Trophoblast cell (in vitro differentiated cells and primary cell): ENCODE measurements around the gene INTS4.
"Not testable (repeated sequence)": the region's sequence is repeated elsewhere in the genome, so short reads cannot be mapped to it uniquely, and the experiment has no call there.

Experiments
- DNase-seq, 2 donors: peaks; one replicate each; pipeline ENCODE4 v3.0.0-alpha.2; 2016
- H2AFZ ChIP-seq: 2 replicates; pipeline ENCODE4 v1.6.1; 2013; ENCODE audit warnings: low read length, moderate library complexity, mild to moderate bottlenecking; ENCODE audit not compliant: insufficient read depth, poor library complexity
- H2AK5ac ChIP-seq: 2 replicates; pipeline ENCODE4 v1.6.1; 2013; ENCODE audit warnings: mild to moderate bottlenecking, low read length
- H2BK120ac ChIP-seq: 2 replicates; pipeline ENCODE4 v1.6.1; 2013; ENCODE audit warnings: low read length, mild to moderate bottlenecking, moderate library complexity; ENCODE audit not compliant: insufficient read depth, poor library complexity
- H2BK12ac ChIP-seq: 2 replicates; pipeline ENCODE4 v1.6.1; 2013; ENCODE audit warnings: mild to moderate bottlenecking, low read length, moderate library complexity
- H2BK5ac ChIP-seq: 2 replicates; pipeline ENCODE4 v1.6.1; 2013; ENCODE audit warnings: low read length, low read depth, moderate library complexity, mild to moderate bottlenecking; ENCODE audit not compliant: poor library complexity
- H3K14ac ChIP-seq: 2 replicates; pipeline ENCODE4 v1.6.1; 2013; ENCODE audit warnings: mild to moderate bottlenecking, low read length
- H3K18ac ChIP-seq: 2 replicates; pipeline ENCODE4 v1.6.1; 2013; ENCODE audit warnings: mild to moderate bottlenecking, low read length
- H3K23ac ChIP-seq: 2 replicates; pipeline ENCODE4 v1.6.1; 2013; ENCODE audit warnings: low read length
- H3K27ac ChIP-seq: 2 replicates; pipeline ENCODE4 v1.5.1; 2013; ENCODE audit warnings: low read depth, mild to moderate bottlenecking, inconsistent platforms, low read length, moderate library complexity
- H3K27me3 ChIP-seq: 2 replicates; pipeline ENCODE4 v1.6.1; 2013; ENCODE audit warnings: inconsistent platforms, mild to moderate bottlenecking, low read length, moderate library complexity; ENCODE audit not compliant: insufficient read depth
- H3K36me3 ChIP-seq, 2 experiments: 1 replicate in 1 of 2; 2 replicates in 1 of 2; pipeline ENCODE4 v1.6.1; 2013; ENCODE audit warnings: low read length in 2 of 2, mild to moderate bottlenecking in 2 of 2, moderate library complexity in 1 of 2; ENCODE audit not compliant: insufficient read depth in 2 of 2, control insufficient read depth in 1 of 2
- H3K4ac ChIP-seq: 2 replicates; pipeline ENCODE4 v1.6.1; 2013; ENCODE audit warnings: low read depth, mild to moderate bottlenecking, low read length, moderate library complexity
- H3K4me1 ChIP-seq, 2 experiments: 1 replicate in 1 of 2; 2 replicates in 1 of 2; pipeline ENCODE4 v1.6.1; 2013; ENCODE audit warnings: low read length in 2 of 2, mild to moderate bottlenecking in 2 of 2, moderate library complexity in 1 of 2; ENCODE audit not compliant: insufficient read depth in 2 of 2, control insufficient read depth in 1 of 2
- H3K4me2 ChIP-seq: 2 replicates; pipeline ENCODE4 v1.6.1; 2013; ENCODE audit warnings: inconsistent platforms, mild to moderate bottlenecking, low read length, moderate library complexity
- H3K4me3 ChIP-seq: 2 replicates; pipeline ENCODE4 v1.5.1; 2013; ENCODE audit warnings: mild to moderate bottlenecking, low read depth, low read length, inconsistent platforms
- H3K79me1 ChIP-seq: one replicate; pipeline ENCODE4 v1.6.1; 2013; ENCODE audit warnings: low read length
- H3K79me2 ChIP-seq: 2 replicates; pipeline ENCODE4 v1.6.1; 2013; ENCODE audit warnings: low read length, mild to moderate bottlenecking; ENCODE audit not compliant: control insufficient read depth, insufficient read depth, poor library complexity
- H3K9ac ChIP-seq: 2 replicates; pipeline ENCODE4 v1.6.1; 2013; ENCODE audit warnings: mild to moderate bottlenecking, low read length
- H3K9me3 ChIP-seq: 2 replicates; pipeline ENCODE4 v1.6.1; 2013; ENCODE audit warnings: low read depth, mild to moderate bottlenecking, control low read depth, inconsistent platforms, low read length; ENCODE audit not compliant: insufficient read depth
- H4K12ac ChIP-seq: 2 replicates; pipeline ENCODE4 v1.6.1; 2013; ENCODE audit warnings: low read depth, mild to moderate bottlenecking, low read length, moderate library complexity
- H4K8ac ChIP-seq: 2 replicates; pipeline ENCODE4 v1.6.1; 2013; ENCODE audit warnings: low read depth, mild to moderate bottlenecking, low read length, moderate library complexity
- H4K91ac ChIP-seq: one replicate; pipeline ENCODE4 v1.6.1; 2013; ENCODE audit warnings: low read depth, mild to moderate bottlenecking, low read length, moderate library complexity
- WGBS: extraction: QIAGEN DNeasy Blood & Tissue Kit; methylation state at CpG from one replicate; pipeline ENCODE4 v1.1.7; 2013; ENCODE audit warnings: missing lambda C conversion rate; ENCODE audit not compliant: insufficient read length, insufficient coverage; ENCODE audit errors: extremely low coverage; 5-methylcytosine and 5-hydroxymethylcytosine counted together

INTS4 gene

DNA sequence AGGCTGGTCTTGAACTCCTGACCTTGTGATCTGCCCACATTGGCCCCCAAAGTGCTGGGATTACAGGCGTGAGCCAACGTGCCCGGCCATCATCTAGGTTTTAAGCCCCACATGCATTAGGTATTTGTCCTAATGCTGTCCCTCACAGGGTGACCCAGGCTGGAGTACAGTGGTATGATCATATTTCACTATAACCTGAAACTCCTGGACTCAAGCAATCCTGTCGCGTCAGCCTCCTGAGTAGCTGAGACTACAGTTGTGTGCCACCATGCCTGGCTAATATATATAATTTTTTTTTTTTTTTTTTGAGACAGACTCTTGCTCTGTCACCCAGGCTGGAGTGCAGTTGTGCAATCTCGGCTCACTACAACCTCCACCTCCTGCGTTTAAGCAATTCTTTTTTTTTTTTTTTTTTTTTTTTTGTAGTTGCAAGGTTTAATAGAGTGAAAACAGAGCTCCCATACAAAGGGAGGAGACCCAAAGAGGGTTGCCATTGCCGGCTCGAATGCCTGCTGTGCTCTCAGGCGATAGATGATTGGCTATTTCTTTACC, 136.5 kb downstream of the INTS4 start:
- not testable (repeated sequence) for H4K12ac ChIP-seq, H3K23ac ChIP-seq, H3K4me3 ChIP-seq, H3K4me1 ChIP-seq, H4K8ac ChIP-seq, H3K79me1 ChIP-seq, H2AK5ac ChIP-seq, H3K4ac ChIP-seq, H3K79me2 ChIP-seq, H2AFZ ChIP-seq, H3K18ac ChIP-seq, H3K9ac ChIP-seq, H3K27me3 ChIP-seq, H3K27ac ChIP-seq, H2BK5ac ChIP-seq, H3K14ac ChIP-seq, H2BK12ac ChIP-seq, H3K4me2 ChIP-seq, DNase-seq, H2BK120ac ChIP-seq, H4K91ac ChIP-seq
- Histone ChIP-seq H3K9me3 (peaks cover 15% of the 10 kb centered on the region), H3K36me3 (peaks cover 13 to 19% of the 10 kb centered on the region in 2 experiments)
- WGBS = no CpG with 5 or more reads among the region's 10 CpGs

DNA sequence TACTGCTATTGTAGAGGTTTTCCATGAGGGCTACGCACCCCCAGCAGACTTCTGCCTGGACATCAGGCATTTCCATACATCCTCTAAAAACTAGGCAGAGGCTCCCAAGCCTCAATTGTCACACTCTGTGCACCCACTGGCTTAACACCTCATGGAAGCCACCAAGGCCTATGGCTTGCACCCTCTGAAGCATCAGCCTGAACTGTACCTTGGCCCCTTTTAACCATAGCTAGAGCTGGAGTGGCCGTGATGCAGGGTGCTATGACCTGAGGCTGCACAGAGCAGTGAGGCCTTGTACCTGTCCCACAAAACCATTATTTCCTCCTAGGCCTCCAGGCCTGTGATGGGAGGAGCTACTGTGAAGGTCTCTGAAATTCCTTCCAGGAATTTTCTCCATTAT, 139.6 kb downstream of the INTS4 start:
- Histone ChIP-seq H3K14ac (no peak overlapping the region), H2BK12ac (no peak overlapping the region), H3K4me1 (no peaks in the 10 kb centered on the region), H3K4me2 (no peak overlapping the region), H3K4me3 (no peak overlapping the region), H3K18ac (no peak overlapping the region), H4K91ac (no peak overlapping the region), H3K36me3 (peaks cover 15 to 19% of the 10 kb centered on the region in 2 experiments), H2AK5ac (no peak overlapping the region), H3K4ac (no peak overlapping the region), H3K27me3 (no peaks in the 10 kb centered on the region), H4K8ac (no peak overlapping the region), H3K9ac (no peak overlapping the region), H2AFZ (no peak overlapping the region), H4K12ac (no peak overlapping the region), H3K9me3 (peaks cover 15% of the 10 kb centered on the region), H3K27ac (no peak overlapping the region), H2BK120ac (no peak overlapping the region), H3K79me2 (no peaks in the 10 kb centered on the region), H2BK5ac (no peak overlapping the region), H3K79me1 (no peaks in the 10 kb centered on the region), H3K23ac (no peak overlapping the region)
- WGBS = no CpG with 5 or more reads among the region's 2 CpGs
- no peak for DNase-seq

DNA sequence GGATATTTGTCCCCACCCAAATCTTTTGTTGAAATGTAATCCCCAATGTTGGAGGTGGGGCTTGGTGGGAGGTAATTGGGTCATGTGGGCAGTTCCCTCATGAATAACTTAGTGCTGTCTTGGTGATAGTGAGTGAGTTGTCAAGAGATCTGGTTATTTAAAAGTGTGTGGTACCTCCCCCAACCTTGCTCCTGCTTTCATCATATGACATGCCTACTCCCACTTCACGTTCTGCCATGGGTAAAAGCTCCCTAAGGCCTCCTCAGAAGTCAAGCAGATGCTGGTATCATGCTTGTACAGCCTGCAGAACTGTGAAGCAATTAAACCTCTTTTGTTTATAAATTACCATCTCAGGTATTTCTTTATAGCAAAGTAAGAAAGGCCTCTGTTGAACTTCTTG, 143.0 kb downstream of the INTS4 start:
- Histone ChIP-seq H2BK12ac (no peak overlapping the region), H4K8ac (no peak overlapping the region), H3K36me3 (peaks cover 12 to 17% of the 10 kb centered on the region in 2 experiments), H4K12ac (no peak overlapping the region), H3K9me3 (peaks cover 15% of the 10 kb centered on the region), H3K18ac (no peak overlapping the region), H2BK120ac (no peak overlapping the region), H3K79me2 (no peaks in the 10 kb centered on the region), H3K4me3 (no peak overlapping the region), H3K4me2 (no peak overlapping the region), H3K4ac (no peak overlapping the region), H2AFZ (no peak overlapping the region), H2BK5ac (no peak overlapping the region), H3K23ac (no peak overlapping the region), H3K4me1 (no peaks in the 10 kb centered on the region), H3K14ac (no peak overlapping the region), H4K91ac (no peak overlapping the region), H2AK5ac (no peak overlapping the region), H3K27ac (no peak overlapping the region), H3K27me3 (no peaks in the 10 kb centered on the region), H3K9ac (no peak overlapping the region), H3K79me1 (no peaks in the 10 kb centered on the region)
- peak; percentile 56 to 78 for DNase-seq
- no CpG with 5 or more reads among the region's 1 CpG for WGBS

DNA sequence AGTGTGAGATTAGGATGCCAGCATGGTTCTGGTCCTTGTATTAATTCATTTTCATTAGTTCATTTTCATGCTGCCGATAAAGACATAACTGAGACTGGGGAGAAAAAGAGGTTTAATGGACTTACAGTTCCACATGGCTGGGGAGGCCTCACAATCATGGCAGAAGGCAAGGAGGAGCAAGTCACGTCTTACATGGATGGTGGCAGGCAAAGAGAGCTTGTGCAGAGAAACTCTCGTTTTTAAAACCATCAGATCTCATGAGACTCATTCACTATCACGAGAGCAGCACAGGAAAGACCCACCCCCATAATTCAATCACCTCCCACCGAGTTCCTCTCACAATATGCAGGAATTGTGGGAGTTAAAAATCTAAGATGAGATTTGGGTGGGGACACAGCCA, 150.8 kb downstream of the INTS4 start:
- not testable (repeated sequence) for H2BK5ac ChIP-seq, DNase-seq
- WGBS = no CpG with 5 or more reads among the region's 5 CpGs

More for the DNA sequence above, 150.8 kb downstream of the INTS4 start:
- H3K36me3 ChIP-seq, H2BK120ac ChIP-seq, H3K23ac ChIP-seq, H2BK12ac ChIP-seq, H3K4ac ChIP-seq, H3K4me1 ChIP-seq, H3K9ac ChIP-seq, H3K27me3 ChIP-seq, H4K8ac ChIP-seq, H3K4me2 ChIP-seq, H3K79me2 ChIP-seq, H4K12ac ChIP-seq, H3K79me1 ChIP-seq, H3K27ac ChIP-seq, H3K4me3 ChIP-seq, H2AFZ ChIP-seq, H3K9me3 ChIP-seq, H4K91ac ChIP-seq, H2AK5ac ChIP-seq, H3K18ac ChIP-seq, H3K14ac ChIP-seq: not testable (repeated sequence)
